HUES64 (cell line): ENCODE data around the gene LRRC2.

Experiments used
- H3K27ac ChIP-seq: 2 replicates; pipeline ENCODE4 v1.7.0; 2013; ENCODE audit warnings: low read depth, low read length, inconsistent platforms
- H3K27me3 ChIP-seq: 2 replicates; pipeline ENCODE4 v1.6.1; 2013; ENCODE audit warnings: mild to moderate bottlenecking, low read length; ENCODE audit not compliant: insufficient read depth
- H3K36me3 ChIP-seq: 2 replicates; pipeline ENCODE4 v1.6.1; 2013; ENCODE audit warnings: mild to moderate bottlenecking, low read length; ENCODE audit not compliant: insufficient read depth
- H3K4me1 ChIP-seq: 2 replicates; pipeline ENCODE4 v1.6.1; 2013; ENCODE audit warnings: mild to moderate bottlenecking, low read length, moderate library complexity; ENCODE audit not compliant: insufficient read depth
- H3K4me3 ChIP-seq: 2 replicates; pipeline ENCODE4 v1.5.1; 2013; ENCODE audit warnings: mild to moderate bottlenecking, low read length, moderate library complexity
- H3K9ac ChIP-seq: 2 replicates; pipeline ENCODE4 v1.6.1; 2013; ENCODE audit warnings: mild to moderate bottlenecking, low read depth, low read length
- H3K9me3 ChIP-seq: 2 replicates; pipeline ENCODE4 v1.6.1; 2013; ENCODE audit warnings: low read depth, low read length; ENCODE audit not compliant: insufficient read depth
- WGBS: fragments of 150-250, 120-280 bp; methylation state at CpG from one replicate; pipeline ENCODE4 v1.1.7; 2013; ENCODE audit warnings: missing lambda C conversion rate; 5-methylcytosine and 5-hydroxymethylcytosine counted together

Gene LRRC2

DNA sequence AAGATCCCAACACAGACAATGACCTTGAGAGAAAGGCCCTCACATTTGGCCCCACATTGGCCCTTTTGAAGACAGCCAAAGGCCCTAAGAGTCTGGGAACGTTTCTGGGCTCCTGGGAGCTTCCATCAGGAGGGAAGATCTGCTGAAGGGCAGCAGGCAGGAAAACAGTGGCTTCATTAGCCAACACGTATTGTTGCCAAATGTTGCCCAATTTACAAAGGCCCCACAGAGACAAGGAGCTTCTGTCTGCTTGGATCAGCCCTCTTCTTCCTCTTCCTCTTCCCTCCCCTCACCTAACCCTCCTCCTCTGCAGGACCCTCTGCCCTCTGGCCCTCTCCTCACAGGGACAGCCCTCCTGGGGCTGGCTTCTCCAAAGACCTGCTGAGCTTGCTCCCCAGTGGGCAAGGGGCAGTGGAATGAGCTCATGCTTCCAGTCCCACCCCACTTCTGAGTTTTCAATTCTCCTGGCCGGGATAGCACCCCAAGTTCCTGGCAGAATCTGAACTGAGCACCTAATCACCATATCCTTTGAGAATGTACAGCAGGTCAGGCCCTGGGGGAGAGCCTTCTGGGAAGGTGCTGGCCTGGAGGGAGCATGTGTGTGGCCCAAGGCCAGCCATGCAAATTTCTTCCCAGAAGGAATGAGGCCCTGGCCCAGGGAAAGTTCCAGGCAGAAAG lies 96.3 kb downstream of the LRRC2 start:
- Histone ChIP-seq H3K9me3 (peaks cover 5% of the 10 kb centered on the region; the same call in 1 of the 2 replicates), H3K27me3 (no peaks in the 10 kb centered on the region), H3K4me1 (no peaks in the 10 kb centered on the region), H3K27ac (no peak overlapping the region), H3K9ac (no peak overlapping the region), H3K4me3 (no peak overlapping the region), H3K36me3 (no peaks in the 10 kb centered on the region)
- 80% methylated on average over 3 of the region's 3 CpGs for WGBS

DNA sequence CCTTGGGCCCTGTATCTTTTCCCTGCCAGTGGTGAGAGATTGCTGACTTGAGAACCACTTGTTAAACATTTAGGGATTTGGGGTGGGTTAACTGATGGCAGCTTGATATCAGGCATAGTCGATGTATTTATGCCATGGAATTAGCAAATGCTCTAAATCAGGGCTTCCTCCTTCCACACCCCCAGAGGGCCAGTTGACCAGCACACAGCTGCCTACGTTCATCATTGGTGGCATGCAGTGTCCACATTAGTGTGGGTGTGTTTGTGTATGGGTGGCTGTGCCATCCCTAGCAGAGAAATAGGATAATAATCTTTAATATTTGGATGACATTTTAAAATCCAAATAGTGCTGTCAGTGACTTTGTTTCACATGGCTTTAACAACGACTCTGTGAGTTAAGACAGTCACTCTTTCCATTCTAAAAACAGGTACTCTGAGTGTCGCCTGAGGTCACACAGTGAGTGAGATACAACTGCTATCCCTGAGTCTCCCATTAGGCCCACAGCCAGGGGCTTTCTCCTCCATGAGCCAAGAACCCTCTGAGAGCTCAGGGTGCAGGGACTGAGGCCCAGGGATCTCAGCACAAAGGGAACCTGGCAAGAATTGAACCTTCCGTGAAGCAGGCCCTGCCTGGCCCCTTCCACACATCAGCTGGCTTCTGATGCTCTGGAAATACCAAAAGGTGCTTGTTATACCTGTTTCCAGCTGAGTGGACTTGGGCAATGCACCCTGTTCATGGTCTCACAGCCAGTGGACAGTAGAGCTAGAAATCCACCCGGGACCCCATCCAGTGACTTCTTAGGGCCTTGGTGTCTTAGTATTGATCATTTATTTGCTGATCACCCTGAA lies 97.1 kb downstream of the LRRC2 start:
- peaks cover under 1% of the 10 kb centered on the region; the same call in 1 of the 2 replicates for H3K9me3 ChIP-seq
- no peaks in the 10 kb centered on the region for H3K27me3 ChIP-seq
- WGBS = 92% methylated on average over 5 of the region's 6 CpGs
- no peaks in the 10 kb centered on the region for H3K4me1 ChIP-seq
- no peak overlapping the region for H3K27ac ChIP-seq
- no peak overlapping the region for H3K9ac ChIP-seq
- no peaks in the 10 kb centered on the region for H3K36me3 ChIP-seq
- no peak overlapping the region for H3K4me3 ChIP-seq

GRCh38 chr3:46467562-46467961 lies 98.5 kb downstream of the LRRC2 start:
- Histone ChIP-seq H3K4me3 (no peak overlapping the region), H3K36me3 (no peaks in the 10 kb centered on the region), H3K4me1 (no peaks in the 10 kb centered on the region), H3K9me3 (no peaks in the 10 kb centered on the region), H3K9ac (no peak overlapping the region), H3K27ac (no peak overlapping the region), H3K27me3 (no peaks in the 10 kb centered on the region)
- 86% methylated on average over 4 of the region's 4 CpGs for WGBS

DNA sequence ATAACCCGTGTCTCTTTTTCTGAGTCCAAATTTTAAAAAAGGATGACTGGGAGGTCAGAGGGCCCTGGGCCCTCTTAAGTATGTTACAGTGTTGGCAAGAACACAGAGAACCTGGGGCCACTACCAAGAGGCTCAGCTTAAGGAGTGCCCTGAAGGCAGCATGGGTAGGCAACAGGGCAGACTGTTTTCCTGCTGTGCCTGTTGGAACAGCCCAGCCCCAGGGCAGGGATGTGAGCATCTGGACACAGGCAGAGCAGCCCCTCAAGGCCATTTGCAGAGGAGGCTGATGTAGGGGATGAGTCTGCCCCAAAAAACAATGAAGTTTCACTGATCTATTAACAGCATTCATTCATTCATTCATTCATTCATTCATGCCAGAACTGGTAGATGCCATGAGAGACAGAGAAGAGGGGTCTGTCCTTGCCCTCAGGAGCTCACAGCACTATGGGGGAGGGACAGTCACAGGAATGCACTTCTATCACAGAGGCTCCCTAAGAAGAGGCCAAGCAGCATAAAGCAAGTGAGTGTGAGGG lies 99.2 kb downstream of the LRRC2 start:
- H3K4me3 ChIP-seq = no peak overlapping the region
- no peak overlapping the region for H3K9ac ChIP-seq
- no peaks in the 10 kb centered on the region for H3K27me3 ChIP-seq
- H3K27ac ChIP-seq = no peak overlapping the region
- H3K9me3 ChIP-seq = no peaks in the 10 kb centered on the region
- WGBS = 88% methylated on average over 1 of the region's 1 CpG
- no peaks in the 10 kb centered on the region for H3K4me1 ChIP-seq
- no peaks in the 10 kb centered on the region for H3K36me3 ChIP-seq

GRCh38 chr3:46466273-46466672 lies 99.8 kb downstream of the LRRC2 start:
- H3K36me3 ChIP-seq = no peaks in the 10 kb centered on the region

More at GRCh38 chr3:46466273-46466672, 99.8 kb downstream of the LRRC2 start:
- no peak overlapping the region for H3K9ac ChIP-seq
- no peaks in the 10 kb centered on the region for H3K4me1 ChIP-seq
- H3K9me3 ChIP-seq = no peaks in the 10 kb centered on the region
- no peak overlapping the region for H3K4me3 ChIP-seq
- H3K27ac ChIP-seq = no peak overlapping the region
- no peaks in the 10 kb centered on the region for H3K27me3 ChIP-seq
